GM12892 (cell line): Measurements from ENCODE around the gene CACHD1.
"Not testable (repeated sequence)": the region's sequence is repeated elsewhere in the genome, so short reads cannot be mapped to it uniquely, and the experiment has no call there.

Experiments used
- DNase-seq: peaks from one replicate; pipeline ENCODE4 v3.0.0; 2011; ENCODE audit not compliant: insufficient read length
- FAIRE-seq: peaks from 2 replicates; lab custom pipeline; 2011; peaks lifted over from hg19 to GRCh38; lab: Jason Lieb, UNC
- POLR2A ChIP-seq: IDR thresholded peaks from 2 replicates; pipeline ENCODE4 v1.6.1; 2011; ENCODE audit warnings: low read depth, low read length, control low read depth
- POLR2AphosphoS5 ChIP-seq: IDR thresholded peaks from 2 replicates; pipeline ENCODE4 v1.6.1; 2011; ENCODE audit warnings: low read depth, low read length, control low read depth
- TAF1 ChIP-seq: IDR thresholded peaks from 2 replicates; pipeline ENCODE4 v1.6.1; 2011; ENCODE audit warnings: low read depth, mild to moderate bottlenecking, control low read depth, low read length, borderline replicate concordance

CACHD1 gene

GRCh38 chr1:64590316-64590715 is 120.4 kb downstream of the CACHD1 start:
- TF ChIP-seq TAF1: no peak
- no peak for TF ChIP-seq POLR2A
- TF ChIP-seq POLR2AphosphoS5: no peak
- FAIRE-seq (no peak), DNase-seq (no peak)

DNA sequence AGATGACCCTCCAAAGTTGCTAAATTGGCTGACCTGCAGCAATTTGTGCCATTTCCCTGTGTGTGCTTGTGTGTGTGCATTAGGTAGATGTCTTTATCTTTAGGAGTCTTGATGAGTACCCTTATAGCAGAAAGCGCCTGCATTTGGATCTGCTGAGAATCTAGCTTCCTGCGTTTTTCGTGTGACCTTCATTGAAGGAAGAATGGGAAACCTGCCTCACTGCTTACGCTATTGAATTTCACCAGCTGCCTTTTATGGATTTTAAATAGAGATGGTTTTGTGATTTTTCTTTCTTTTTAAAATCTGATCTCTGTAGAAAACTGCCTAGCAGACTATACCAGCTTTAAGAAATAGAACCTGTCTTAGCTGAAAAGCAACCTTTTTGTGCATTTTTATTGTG is 124.5 kb downstream of the CACHD1 start:
- no peak for TF ChIP-seq TAF1
- no peak for TF ChIP-seq POLR2AphosphoS5
- FAIRE-seq (no peak), DNase-seq (no peak)

DNA sequence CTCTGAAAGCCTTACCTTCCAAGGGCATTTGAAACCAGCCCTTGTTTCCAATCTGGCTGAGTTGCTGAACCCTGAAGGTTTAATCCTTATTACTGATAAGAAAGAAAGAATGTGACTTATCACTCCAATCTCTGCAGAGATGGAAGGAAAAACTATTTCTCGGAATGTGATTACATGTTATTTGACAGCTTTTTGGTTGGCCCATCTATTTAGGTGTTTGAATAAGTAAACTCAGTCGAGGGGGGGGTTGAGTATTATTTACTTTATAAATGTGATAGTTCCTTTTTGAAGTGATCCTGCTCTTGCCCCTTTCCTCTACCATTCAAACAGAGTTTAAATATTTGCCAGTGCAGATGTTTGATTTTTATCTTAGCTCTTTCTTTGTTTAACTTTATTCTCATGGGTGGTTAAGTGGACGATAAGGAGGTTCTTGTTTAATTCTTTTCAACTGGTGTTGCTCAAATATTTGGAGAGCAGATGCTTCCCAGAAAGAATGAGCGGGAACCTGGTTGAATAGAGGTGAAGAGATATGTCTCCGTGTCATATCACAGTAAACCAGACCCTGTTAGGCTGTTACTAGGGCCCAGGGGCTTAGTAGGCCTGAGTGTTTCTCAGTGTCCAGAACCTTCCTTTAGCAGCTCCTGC is 126.1 kb downstream of the CACHD1 start:
- DNase-seq: no peak
- no peak for FAIRE-seq

GRCh38 chr1:64597113-64597512 is 127.2 kb downstream of the CACHD1 start:
- no peak for TF ChIP-seq POLR2A
- no peak for TF ChIP-seq POLR2AphosphoS5
- no peak for TF ChIP-seq TAF1
- FAIRE-seq: no peak
- no peak for DNase-seq

More for the DNA sequence above, 126.1 kb downstream of the CACHD1 start:
- no peak for TF ChIP-seq TAF1
- no peak for TF ChIP-seq POLR2A
- TF ChIP-seq POLR2AphosphoS5: no peak

DNA sequence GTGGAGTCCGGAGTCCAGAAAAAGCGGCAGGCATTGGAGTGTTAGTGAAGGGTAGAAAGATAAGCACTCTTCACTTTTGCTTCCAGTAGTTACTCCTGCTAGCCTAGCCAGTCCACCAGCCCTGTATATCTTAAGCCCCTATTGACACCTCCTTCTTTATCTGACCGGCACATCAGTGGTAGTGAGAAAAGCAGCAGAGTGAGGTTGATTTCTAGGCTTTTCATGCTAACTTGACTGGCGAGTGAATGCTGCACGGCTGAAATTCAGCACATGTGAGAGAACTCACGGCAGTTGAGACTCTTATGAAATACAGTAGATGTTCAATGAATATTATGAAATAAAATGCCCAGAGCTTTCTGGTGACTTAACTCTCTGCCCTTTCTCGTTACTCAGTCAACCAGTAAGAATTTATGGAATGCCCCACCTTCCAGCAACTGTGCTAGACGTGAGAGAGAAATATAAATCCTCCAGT is 128.2 kb downstream of the CACHD1 start:
- TF ChIP-seq POLR2AphosphoS5: no peak
- TF ChIP-seq POLR2A: no peak
- DNase-seq (no peak), FAIRE-seq (no peak)

GRCh38 chr1:64599242-64599641 is 129.3 kb downstream of the CACHD1 start:
- no peak for DNase-seq
- no peak for FAIRE-seq
- TF ChIP-seq POLR2AphosphoS5: no peak
- no peak for TF ChIP-seq TAF1
- TF ChIP-seq POLR2A: no peak

- FAIRE-seq (no peak), DNase-seq (no peak)
- no peak for TF ChIP-seq TAF1
- TF ChIP-seq POLR2AphosphoS5: no peak
- no peak for TF ChIP-seq POLR2A
Measured at GRCh38 chr1:64601207-64601606, 131.3 kb downstream of the CACHD1 start.

DNA sequence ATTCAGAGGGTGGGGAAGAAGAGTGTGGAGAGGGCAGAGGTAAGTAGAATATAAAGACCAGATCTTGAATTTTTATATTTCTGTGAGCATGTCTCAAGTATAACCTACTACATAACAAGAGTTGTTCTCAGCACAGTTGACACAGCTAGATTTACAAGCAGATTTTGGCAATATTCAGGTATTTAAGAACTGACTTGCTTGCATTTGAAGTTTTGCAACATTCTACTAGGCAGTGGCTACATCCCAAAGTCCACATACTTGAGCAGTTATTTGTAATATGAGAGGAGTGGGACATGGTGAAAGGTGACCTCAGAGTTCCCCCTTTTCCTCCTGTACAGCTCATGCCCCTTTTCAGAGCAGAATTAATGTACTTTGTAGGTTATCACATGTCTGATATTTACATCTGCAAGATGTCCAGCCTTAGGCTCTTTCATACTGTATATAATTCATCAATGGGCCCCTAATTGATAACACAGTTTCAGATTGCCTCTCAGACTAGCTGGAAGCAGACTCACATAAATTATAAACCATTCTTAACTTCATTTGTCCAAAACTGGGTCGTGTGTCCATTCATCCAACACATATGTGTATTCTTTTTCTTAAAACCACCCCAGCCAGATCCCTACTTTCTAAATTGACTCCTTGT is 138.2 kb downstream of the CACHD1 start:
- FAIRE-seq (no peak), DNase-seq (no peak)
- no peak for TF ChIP-seq TAF1
- TF ChIP-seq POLR2AphosphoS5: no peak
- no peak for TF ChIP-seq POLR2A

DNA sequence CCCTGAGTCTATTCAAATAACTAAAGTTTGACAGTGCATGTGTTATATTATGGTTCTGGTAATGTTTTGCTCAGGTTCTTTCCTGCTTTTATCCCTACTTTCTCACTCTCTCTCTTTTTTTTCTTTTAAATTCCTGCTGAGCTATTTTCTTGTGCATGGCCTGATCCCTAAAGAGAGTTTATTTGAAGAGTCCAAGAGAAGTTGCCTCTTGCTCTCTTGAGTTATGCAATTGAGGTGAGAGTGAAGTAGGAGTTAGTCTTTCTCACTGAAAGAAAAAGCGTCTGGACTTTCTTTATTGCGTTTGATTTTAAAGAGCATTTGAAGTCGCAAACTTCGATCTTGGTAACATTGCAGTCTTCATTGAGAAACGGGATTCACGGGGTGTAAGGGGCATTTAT is 138.7 kb downstream of the CACHD1 start:
- FAIRE-seq (no peak), DNase-seq (no peak)
- TF ChIP-seq TAF1 (no peak), POLR2AphosphoS5 (no peak)

- FAIRE-seq, DNase-seq: not testable (repeated sequence)
Measured at GRCh38 chr1:64610950-64611349, 141.0 kb downstream of the CACHD1 start.

DNA sequence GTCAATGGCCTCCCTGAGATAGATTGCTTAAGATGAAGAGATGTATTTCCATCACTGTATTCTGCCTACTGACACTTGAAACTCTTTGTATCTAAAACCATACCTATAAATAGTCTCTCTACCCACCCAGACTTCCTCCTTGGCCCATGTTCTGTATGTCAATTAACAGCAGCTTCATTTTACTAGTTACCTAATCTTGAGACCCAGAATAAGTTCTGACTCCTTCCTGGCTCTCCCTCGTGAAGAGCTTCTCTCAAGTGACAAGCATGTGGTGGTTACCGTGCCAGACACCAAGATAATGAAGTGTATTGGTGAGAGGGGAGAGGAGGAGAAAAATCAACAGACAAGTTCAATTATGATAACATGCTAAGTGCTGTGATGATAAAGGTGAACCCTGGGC is 146.1 kb downstream of the CACHD1 start:
- DNase-seq (no peak), FAIRE-seq (no peak)
- TF ChIP-seq POLR2A (no peak), TAF1 (no peak), POLR2AphosphoS5 (no peak)

GRCh38 chr1:64623750-64624191 is 153.8 kb downstream of the CACHD1 start:
- FAIRE-seq: no peak
- no peak for DNase-seq

More at GRCh38 chr1:64623750-64624191, 153.8 kb downstream of the CACHD1 start:
- no peak for TF ChIP-seq TAF1
- no peak for TF ChIP-seq POLR2A
- TF ChIP-seq POLR2AphosphoS5: no peak
